NCI-H1092 (cell line): ENCODE data around the gene GAGE12E.
"Not testable (repeated sequence)": the region's sequence is repeated elsewhere in the genome, so short reads cannot be mapped to it uniquely, and the experiment has no call there.

Experiments used
- DNase-seq: peaks from one replicate; lab custom pipeline; 2025; lab: John Stamatoyannopoulos, UW

Gene GAGE12E

GRCh38 chrX:49550989-49551388 lies at the start of gene GAGE12E:
GAGE12E (plus strand) TSS chrX:49551289; CDS start chrX:49552444, 1,155 bp downstream.
- DNase-seq, result not testable (repeated sequence)

- DNase-seq, result not testable (repeated sequence)
Observed at GRCh38 chrX:49531877-49532276, 19.2 kb upstream of the GAGE12E start, which contains the start of gene GAGE12C. GAGE12C (plus strand) TSS chrX:49532177; CDS start chrX:49533332, 1,155 bp downstream.

GRCh38 chrX:49541433-49541832 lies 9.7 kb upstream of the GAGE12E start, which contains the start of gene GAGE12D:
GAGE12D (plus strand) TSS chrX:49541733; CDS start chrX:49542888, 1,155 bp downstream.
- not testable (repeated sequence) for DNase-seq

GRCh38 chrX:49560542-49560941 lies 9.5 kb downstream of the GAGE12E start, which contains the start of gene GAGE12F:
GAGE12F (plus strand) TSS chrX:49560842; CDS start chrX:49561997, 1,155 bp downstream.
- DNase-seq, result not testable (repeated sequence)

- not testable (repeated sequence) for DNase-seq
Observed at GRCh38 chrX:49568728-49569127, 17.6 kb downstream of the GAGE12E start.

GRCh38 chrX:49569152-49569551 lies 18.1 kb downstream of the GAGE12E start:
- not testable (repeated sequence) for DNase-seq

- DNase-seq, result not testable (repeated sequence)
Observed at GRCh38 chrX:49570100-49570499, 19.0 kb downstream of the GAGE12E start, which contains the start of gene GAGE12G. GAGE12G (plus strand) TSS chrX:49570400; CDS start chrX:49571555, 1,155 bp downstream.

GRCh38 chrX:49579649-49580048 lies 28.6 kb downstream of the GAGE12E start, which contains the start of gene GAGE12H:
GAGE12H (plus strand) TSS chrX:49579949; CDS start chrX:49581104, 1,155 bp downstream.
- DNase-seq, result not testable (repeated sequence)

- DNase-seq, result not testable (repeated sequence)
Observed at GRCh38 chrX:49589196-49589595, 38.1 kb downstream of the GAGE12E start, which contains the start of gene GAGE2A. GAGE2A (plus strand) TSS chrX:49589496; CDS start chrX:49590651, 1,155 bp downstream.

- not testable (repeated sequence) for DNase-seq
Observed at GRCh38 chrX:49589769-49590478, 38.8 kb downstream of the GAGE12E start.

- DNase-seq, result not testable (repeated sequence)
Observed at GRCh38 chrX:49590488-49590887, 39.4 kb downstream of the GAGE12E start.

- DNase-seq, result not testable (repeated sequence)
Observed at GRCh38 chrX:49598720-49599119, 47.6 kb downstream of the GAGE12E start, which contains the start of gene GAGE1. GAGE1 (plus strand) TSS chrX:49599020; CDS start chrX:49600175, 1,155 bp downstream.
